T47D (cell line): Measurements from ENCODE around the gene A1BG.

ENCODE experiments used
- DNase-seq, 2 experiments: peaks; one replicate each; pipeline versions ENCODE4 v3.0.0 to v3.0.0-alpha.2; 2011 to 2012; ENCODE audit warnings: low read depth in 1 of 2, low spot score in 1 of 2
- JUND ChIP-seq: IDR thresholded peaks from 2 replicates; pipeline ENCODE4 v1.6.1; 2012; ENCODE audit warnings: low read depth
- in situ Hi-C: cut with HindIII; loops from 2 replicates; pipeline ENCODE4 v1.10.0; 2016; ENCODE audit warnings: low sequenced_read_pairs, low pct_unique_long_range_greater_than_20kb

The A1BG gene

GRCh38 chr19:58395220-58395978 lies 42.1 kb upstream of the A1BG start, which contains the start of gene RNF225:
RNF225 (plus strand) TSS chr19:58395656; CDS start chr19:58396090, 434 bp downstream.
- peak; percentile 92 to 96 for DNase-seq
- in situ Hi-C loops, result no loop called here
- TF ChIP-seq JUND, result no peak; the same call in 1 of the 2 replicates

- DNase-seq, result no peak
- no peak for TF ChIP-seq JUND
- in situ Hi-C loops, result no loop called here
Measured at GRCh38 chr19:58394821-58395219, 41.5 kb upstream of the A1BG start.

- no peak for DNase-seq
- in situ Hi-C loops, result no loop called here
- no peak for TF ChIP-seq JUND
Measured at GRCh38 chr19:58393725-58394033, 40.4 kb upstream of the A1BG start.

- TF ChIP-seq JUND, result no peak
- no peak for DNase-seq
- in situ Hi-C loops, result no loop called here
Measured at GRCh38 chr19:58392945-58393724, 39.8 kb upstream of the A1BG start.

- TF ChIP-seq JUND, result no peak
- in situ Hi-C loops, result no loop called here
- DNase-seq, result no peak
Measured at GRCh38 chr19:58388175-58388526, 34.9 kb upstream of the A1BG start.

GRCh38 chr19:58387338-58388174 lies 34.3 kb upstream of the A1BG start:
- in situ Hi-C loops, result no loop called here
- TF ChIP-seq JUND, result no peak
- DNase-seq, result no peak

GRCh38 chr19:58386576-58387337 lies 33.5 kb upstream of the A1BG start, which contains the start of gene RPS5:
RPS5 (plus strand) TSS chr19:58387269; CDS start chr19:58388138, 869 bp downstream.
- in situ Hi-C loops, result no loop called here
- 0 out of 2 replicates have a peak, but pooled peaks have one; percentile 9 for TF ChIP-seq JUND

GRCh38 chr19:58385891-58386575 lies 32.7 kb upstream of the A1BG start:
- no peak for DNase-seq
- in situ Hi-C loops, result no loop called here
- no peak for TF ChIP-seq JUND

More at GRCh38 chr19:58386576-58387337, 33.5 kb upstream of the A1BG start, which contains the start of gene RPS5:
- peak; percentile 92 to 97 for DNase-seq

- no peak for TF ChIP-seq JUND
- no peak for DNase-seq
- in situ Hi-C loops, result no loop called here
Measured at GRCh38 chr19:58385313-58385890, 32.1 kb upstream of the A1BG start.

- no peak for TF ChIP-seq JUND
- no peak for DNase-seq
Measured at GRCh38 chr19:58382997-58383603, 29.8 kb upstream of the A1BG start.

GRCh38 chr19:58381460-58382212 lies 28.3 kb upstream of the A1BG start:
- in situ Hi-C loops, result no loop called here
- TF ChIP-seq JUND, result no peak
- DNase-seq, result no peak

More at GRCh38 chr19:58382997-58383603, 29.8 kb upstream of the A1BG start:
- in situ Hi-C loops, result no loop called here
